ENCODE results near the gene PYM1. TPM values are rescaled to one million over a fixed set of nuclear protein-coding genes. Genes with fewer than 3 reads are reported as not detected.

Gene PYM1
- total and polyA plus RNA-seq, 2 of the 4 experiments (the other 2 are of a cell fraction): 26.5 to 27.8 TPM

DNA sequence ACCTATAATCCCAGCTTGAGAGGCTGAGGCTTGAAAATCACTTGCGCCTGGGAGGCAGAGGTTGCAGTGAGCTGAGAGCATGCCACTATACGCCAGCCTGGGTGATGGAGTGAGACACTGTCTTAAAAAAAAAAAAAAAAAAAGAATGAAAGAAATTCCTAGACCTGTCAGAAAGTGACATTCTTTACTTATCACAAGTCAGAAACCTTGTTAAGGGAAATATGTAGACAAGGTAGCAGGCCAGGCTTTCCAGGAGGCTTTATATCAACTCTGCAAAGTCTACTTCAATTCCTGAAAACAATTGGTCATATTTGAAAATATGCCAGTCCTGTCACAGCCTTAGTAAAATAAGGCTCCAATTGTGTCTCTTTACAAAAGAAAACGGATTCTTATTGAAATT lies 65.8 kb downstream of the PYM1 start:
- TF ChIP-seq SMC3 (IDR thresholded peaks at IDR 0.05; ENCODE audit: low read depth, low read length): no peak
- no peak for TF ChIP-seq CEBPB (IDR thresholded peaks at IDR 0.05; ENCODE audit: low read depth, low read length)
- no peak for TF ChIP-seq POLR2A (IDR thresholded peaks at IDR 0.05; ENCODE audit: low read depth, low read length)
- no peak for TF ChIP-seq BHLHE40 (IDR thresholded peaks at IDR 0.05; ENCODE audit: low read depth, low read length)
- TF ChIP-seq RAD21 (IDR thresholded peaks at IDR 0.05; ENCODE audit: low read length): no peak
- TF ChIP-seq NFE2L2 (IDR thresholded peaks at IDR 0.05; ENCODE audit: low read depth, low read length): no peak
- TF ChIP-seq CHD1 (IDR thresholded peaks at IDR 0.05; ENCODE audit: low read depth, low read length): no peak
- TF ChIP-seq MAFK (IDR thresholded peaks at IDR 0.05; ENCODE audit: low read depth, low read length): no peak
- TF ChIP-seq RCOR1 (IDR thresholded peaks at IDR 0.05; ENCODE audit: insufficient replicate concordance, low read length): no peak
- BruUV-seq (replicated peaks): no TSS peak
- Histone ChIP-seq H2AFZ (replicated peaks; ENCODE audit: low read length, poor library complexity) (no peak overlapping the region), H4K8ac (ENCODE audit: low read depth in 2 of 2, low read length in 2 of 2) (no peak overlapping the region), H3K56ac (ENCODE audit: extremely low read depth, insufficient read depth, low read length) (no peak overlapping the region), H3K4ac (ENCODE audit: low read depth, low read length) (no peak overlapping the region), H4K5ac (ENCODE audit: low read depth, low read length) (no peak overlapping the region), H2AK9ac (replicated peaks; ENCODE audit: low read depth, low read length, poor library complexity) (no peak overlapping the region), H3K18ac (ENCODE audit: low read depth, low read length) (no peak overlapping the region), H3K4me1 (ENCODE audit: control insufficient read depth, insufficient read depth, low read length) (no peaks in the 10 kb centered on the region), H3K27ac (ENCODE audit: insufficient read depth, low read length) (no peak overlapping the region), H3K4me2 (ENCODE audit: low read depth, low read length) (no peak overlapping the region), H2BK15ac (ENCODE audit: low read depth, low read length) (no peak overlapping the region), H3K14ac (replicated peaks; ENCODE audit: low read depth, low read length) (no peak overlapping the region), H3K9me3 (ENCODE audit: control insufficient read depth, insufficient read depth, low read length) (no peaks in the 10 kb centered on the region; the same call in 1 of the 2 replicates), H3K79me1 (ENCODE audit: low read depth in 1 of 2, low read length in 2 of 2) (no peaks in the 10 kb centered on the region), H2BK20ac (ENCODE audit: low read depth, low read length) (no peak overlapping the region), H2AK5ac (ENCODE audit: low read depth, low read length) (no peak overlapping the region), H3K27me3 (ENCODE audit: control insufficient read depth, insufficient read depth, low read length) (no peaks in the 10 kb centered on the region), H3K23ac (ENCODE audit: low read depth, low read length) (no peak overlapping the region), H3K9ac (ENCODE audit: low read depth, low read length) (no peak overlapping the region), H2BK5ac (ENCODE audit: low read depth, low read length, poor library complexity, severe bottlenecking) (no peak overlapping the region), H4K20me1 (ENCODE audit: insufficient read depth, low read length) (no peaks in the 10 kb centered on the region), H3K4me3 (ENCODE audit: insufficient read depth, low read depth, low read length) (no peak overlapping the region), H4K91ac (ENCODE audit: insufficient read depth, low read depth, low read length) (no peak overlapping the region), H2BK120ac (ENCODE audit: low read depth, low read length) (no peak overlapping the region), H3K36me3 (ENCODE audit: control insufficient read depth, insufficient read depth, low read length) (no peaks in the 10 kb centered on the region), H3K9me1 (ENCODE audit: insufficient read depth, low read length) (no peaks in the 10 kb centered on the region)
- no CpG with 5 or more reads among the region's 3 CpGs for WGBS, 2 experiments (ENCODE audit: extremely low coverage in 2 of 2, insufficient read length in 1 of 2)
- no peak for ATAC-seq (ENCODE audit: low read depth)
- intact Hi-C loops (cut with micrococcal nuclease): no loop called here
- in situ Hi-C loops (cut with MboI; ENCODE audit: low sequenced_read_pairs): no loop called here
- CTCF ChIA-PET: no interaction called here
- dilution Hi-C loops (cut with HindIII; ENCODE audit: low sequenced_read_pairs, unreplicated experiment): no loop called here
- DNase-seq: no peak
- POLR2A ChIA-PET (ENCODE audit: unreplicated experiment): no interaction called here

Measured in IMR-90 (cell line).